Hematopoietic multipotent progenitor cell treated with erythropoietin and hydrocortisone succinate and interleukin-3 and kit ligand, for 6 days (in vitro differentiated cells): Measurements from ENCODE around the gene VAV2.
A peak's percentile ranks its signal among the peaks of the same experiment; 100 is the strongest.

Source experiments
- DNase-seq: peaks from one replicate; pipeline ENCODE4 v3.0.0-alpha.2; 2015

The VAV2 gene

DNA sequence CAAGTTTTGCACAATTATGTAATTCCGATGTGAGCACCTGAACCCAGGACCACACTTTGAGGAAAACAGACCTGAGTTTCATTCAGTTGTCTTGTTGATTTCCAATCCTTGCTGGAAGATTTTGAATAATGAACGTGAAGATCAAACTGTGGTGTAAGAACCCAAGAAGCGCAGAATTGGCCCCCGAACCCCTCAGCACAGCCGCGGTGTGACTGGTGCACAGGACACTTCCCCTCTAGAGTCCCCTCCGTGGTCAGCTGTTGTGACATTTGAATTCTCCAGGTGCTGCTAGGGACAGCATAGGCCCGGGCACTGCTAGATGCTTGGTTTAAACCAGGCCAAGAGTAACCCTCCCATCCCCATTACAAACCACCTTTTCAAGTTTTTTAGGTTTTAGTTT is 34.9 kb upstream of the VAV2 start:
- no peak for DNase-seq

DNA sequence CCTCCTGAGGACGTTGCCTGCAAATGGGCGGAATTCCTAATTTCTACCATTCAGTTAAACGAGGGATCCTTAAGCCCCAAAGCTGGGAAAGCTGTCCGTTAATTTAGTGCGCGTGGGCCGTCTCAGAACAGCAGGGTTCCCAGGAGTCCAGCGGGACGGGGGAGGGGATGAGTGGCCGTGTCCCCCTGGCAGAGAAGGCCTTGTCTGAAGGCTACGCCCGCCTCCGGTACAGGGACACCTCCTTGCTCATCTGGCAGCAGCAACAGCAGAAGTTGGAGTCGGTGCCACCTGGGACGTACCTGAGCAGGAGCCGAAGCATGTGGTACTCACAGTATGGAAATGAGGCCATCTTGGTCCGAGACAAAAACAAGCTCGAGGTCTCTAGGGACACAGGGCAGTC is 34.5 kb upstream of the VAV2 start:
- DNase-seq, result no peak

DNA sequence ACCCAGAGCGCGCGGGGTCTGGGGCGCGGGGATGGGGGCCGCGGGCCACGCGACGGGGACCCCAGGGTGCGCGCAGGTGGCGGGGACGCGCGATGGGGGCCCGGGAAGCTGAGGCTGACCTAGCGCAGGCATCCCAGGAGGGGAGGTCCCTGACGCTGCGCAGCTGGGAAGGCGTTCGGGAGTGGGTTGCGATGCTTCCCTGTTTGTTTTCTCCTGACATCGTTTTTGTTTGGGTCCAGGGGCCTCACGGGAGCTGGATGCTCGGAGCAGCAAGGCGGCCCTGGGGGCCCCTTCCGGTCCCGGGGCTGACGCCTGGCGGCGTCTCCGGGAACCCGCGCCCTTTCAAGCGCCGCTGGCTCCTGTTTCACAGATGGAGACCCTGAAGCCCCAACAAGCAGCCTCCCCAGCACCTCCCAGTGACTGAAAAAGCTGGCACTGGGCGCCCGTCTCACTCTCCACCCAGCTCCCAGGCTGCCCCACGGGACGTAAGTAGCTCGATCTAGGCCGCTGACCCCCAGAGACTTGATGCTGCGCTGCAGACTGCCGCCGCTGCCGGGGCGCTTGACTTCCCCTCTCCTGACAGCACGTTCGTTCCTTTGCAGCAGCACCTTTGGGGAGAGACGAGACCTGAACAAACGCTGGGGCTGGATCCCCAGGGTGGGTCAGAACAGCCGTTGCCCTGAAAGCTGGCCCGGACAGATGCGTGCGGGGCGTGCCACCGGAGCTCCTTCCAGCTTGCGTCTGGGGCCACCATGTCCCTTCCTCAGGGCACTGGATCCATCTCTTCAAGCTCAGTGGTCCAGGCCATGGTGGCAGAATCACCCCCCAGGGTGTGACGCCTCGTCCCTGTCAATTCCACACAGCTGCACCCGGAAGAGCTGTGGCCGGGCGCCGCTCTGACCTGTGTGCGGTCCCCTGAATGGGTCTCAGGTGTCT is 33.8 kb upstream of the VAV2 start:
- DNase-seq, result peak; percentile 55

DNA sequence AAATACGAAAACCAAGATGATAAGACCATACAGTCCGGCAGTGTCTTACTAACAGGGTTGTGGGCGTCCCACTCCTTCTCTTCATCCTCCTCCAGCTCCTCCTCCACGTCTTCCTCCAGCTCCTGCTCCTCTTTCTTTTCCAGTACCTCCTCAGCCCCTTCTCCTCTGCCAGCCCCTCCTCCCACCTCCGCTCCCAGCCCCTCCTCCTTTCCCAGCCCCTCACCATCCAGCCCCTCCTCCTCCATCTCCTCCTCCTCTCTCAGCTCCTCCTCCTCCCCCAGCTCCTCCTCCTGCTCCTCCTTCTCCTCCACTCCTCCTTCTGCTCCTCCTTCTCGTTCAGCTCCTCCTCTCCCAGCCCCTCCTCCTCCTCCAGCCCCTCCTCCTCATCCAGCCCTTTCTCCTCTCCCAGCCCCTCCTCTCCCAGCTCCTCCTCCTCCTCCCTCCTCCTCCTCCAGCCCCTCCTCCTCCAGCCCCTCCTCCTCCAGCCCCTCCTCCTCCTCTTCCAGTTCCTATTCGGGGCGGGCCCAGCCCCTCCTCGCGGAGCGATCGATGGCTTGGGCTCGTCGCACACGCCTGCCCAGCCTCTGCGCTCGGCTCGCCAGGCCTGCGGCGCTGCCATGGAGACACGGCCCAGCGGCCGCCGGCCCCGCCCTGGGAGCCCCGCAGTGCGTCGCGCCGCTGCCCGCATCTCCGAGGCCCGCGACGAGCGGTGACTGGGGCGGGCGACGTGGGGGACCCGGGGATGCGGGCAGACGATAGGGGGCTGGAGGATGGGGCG is 32.9 kb upstream of the VAV2 start, which contains the start of gene BRD3OS:
TSS of gene BRD3OS (plus strand) at position 654 of the 778 bp plus-strand sequence. CDS start 1,267 bp downstream, outside the sequence.
- peak; percentile 97 for DNase-seq

DNA sequence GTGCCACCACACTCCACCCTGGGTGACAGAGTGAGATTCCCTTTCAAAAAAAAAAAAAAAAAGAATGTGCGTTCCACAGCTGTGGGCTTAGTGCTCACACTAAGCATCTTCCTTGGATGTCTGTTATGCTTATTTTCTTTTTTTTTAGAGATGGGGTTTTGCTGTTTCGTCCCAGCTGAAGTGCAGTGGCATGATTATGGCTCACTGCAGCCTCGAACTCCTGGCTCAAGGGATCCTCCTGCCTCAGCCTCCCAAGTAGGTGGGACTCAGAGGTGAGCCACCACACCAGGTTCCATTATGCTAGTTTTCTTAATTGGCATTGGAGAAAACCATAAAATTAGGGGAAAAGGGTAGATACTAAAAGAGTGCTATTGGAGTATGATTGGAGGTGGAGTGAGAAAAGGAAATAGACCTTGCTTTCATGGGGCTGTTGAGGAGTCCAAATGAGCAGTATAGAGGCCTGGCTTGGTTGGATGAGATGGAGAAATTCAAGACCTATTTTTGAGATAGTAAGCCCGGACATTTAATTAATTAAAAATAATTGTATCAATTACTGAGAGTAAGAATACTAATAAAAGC is 32.2 kb upstream of the VAV2 start:
- no peak for DNase-seq

DNA sequence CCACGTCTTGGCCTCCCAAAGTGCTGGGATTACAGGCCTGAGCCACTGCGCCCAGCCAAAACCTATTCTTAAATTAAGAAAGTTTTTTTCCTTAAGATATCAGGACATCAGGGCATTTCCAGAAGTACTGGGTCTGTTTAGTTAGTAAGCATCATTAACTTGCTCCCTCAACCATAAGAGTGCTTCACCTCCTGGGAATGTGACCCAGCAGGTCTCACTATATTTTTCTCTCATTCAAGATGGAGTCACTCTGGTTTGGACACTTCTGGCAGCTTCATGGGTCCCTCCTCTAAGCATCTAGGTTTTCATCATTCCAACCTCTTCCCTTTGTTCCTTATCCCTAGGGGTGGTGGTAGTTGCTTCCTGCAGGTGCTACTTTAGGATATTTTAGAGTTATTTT is 22.8 kb upstream of the VAV2 start:
- DNase-seq, result no peak

DNA sequence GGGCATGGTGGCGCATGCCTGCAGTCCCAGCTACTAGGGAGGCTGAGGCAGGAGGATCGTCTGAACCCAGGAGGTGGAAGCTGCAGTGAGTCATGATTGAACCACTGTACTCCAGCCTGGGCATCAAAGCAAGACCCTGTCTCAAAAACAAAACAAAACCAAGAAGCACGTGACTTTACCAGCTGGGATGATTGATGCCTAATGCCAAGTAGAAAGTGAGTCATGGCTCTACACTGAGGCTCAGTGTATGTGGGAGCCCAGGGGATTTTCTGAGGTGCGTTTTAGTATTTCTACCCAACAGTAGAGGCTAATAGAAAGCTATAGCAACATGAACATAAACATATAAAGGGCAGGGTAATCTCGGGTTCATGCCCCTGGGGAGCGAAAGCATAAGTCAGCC is 19.3 kb upstream of the VAV2 start:
- DNase-seq, result no peak

DNA sequence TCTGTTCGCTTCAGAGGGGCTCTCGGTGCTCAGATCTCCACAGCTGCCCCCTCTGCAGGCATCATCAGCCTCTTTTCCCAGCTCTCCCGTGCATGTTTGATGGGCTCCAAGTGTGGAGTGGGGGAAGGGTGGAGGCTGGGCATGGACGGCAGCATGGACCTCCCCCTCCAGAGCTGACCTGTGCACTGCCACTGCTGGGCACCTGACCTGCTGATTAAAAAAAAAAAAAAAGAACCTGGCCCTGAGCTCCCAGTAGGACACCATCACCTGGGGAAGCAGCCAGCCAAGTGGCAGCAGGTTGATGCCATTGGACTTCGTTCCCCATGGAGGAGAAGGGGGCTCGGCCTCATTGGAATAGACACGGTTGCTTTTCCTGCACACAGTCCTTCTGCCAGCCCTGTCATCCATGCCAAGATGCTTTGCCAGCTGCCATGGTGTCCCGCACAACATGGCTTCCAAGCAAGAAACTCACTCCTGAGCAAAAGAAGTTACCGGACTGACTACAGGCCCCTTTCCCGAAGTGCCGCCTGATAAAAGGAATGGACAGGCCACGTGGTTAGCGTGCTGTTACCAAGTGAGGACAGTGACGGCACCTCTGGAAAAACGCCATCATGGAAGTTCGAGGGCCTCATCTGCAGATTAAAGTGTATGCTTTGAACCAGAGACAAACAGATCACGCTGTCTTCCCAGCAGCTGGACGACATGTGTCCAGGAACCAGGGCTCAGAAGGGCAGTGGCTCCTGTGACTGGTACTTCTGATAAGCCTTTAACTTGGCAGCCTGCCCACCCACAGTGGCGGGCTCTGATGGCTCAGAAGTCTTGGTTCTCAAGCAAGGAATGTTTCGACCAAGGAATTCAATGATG is 18.4 kb upstream of the VAV2 start:
- DNase-seq, result peak; percentile 92

DNA sequence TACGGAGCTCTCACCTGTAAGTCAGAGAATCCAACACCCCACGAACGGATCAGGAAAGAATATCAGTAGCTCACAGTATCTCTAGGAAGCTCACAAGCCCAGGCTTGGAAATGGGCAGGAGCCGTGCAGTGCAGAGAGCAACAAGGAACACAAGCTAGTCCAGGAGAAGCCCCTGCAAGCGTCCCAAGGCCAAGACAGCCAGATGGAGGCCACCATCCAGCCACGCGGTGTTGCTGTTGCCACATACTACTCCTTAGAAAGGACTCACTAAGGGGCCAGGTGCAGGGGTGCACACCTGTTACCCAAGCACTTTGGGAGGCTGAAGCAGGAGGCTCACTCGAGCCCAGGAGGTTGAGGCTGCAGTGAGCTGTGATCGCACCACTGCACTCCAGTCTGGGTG is 15.4 kb upstream of the VAV2 start:
- DNase-seq, result no peak

DNA sequence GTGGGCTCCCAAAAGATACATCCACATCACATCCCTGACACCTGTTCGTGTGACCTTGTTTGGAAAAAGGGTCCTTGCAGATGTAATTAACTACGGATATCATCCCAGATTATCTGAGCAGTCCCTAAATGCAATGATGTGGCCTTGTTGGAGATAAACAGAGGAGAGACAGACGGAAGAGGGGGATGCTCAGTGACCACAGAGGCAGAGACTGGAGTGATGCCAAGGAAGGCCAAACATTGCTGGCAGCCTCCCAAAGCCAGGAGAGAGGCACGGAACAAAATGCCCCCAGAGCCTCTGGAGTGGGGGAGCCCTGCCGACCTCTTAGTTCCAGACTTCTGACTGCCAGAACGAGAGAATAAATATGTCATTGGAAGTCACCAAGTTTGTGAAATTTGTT is 15.0 kb upstream of the VAV2 start:
- peak; percentile 77 for DNase-seq

DNA sequence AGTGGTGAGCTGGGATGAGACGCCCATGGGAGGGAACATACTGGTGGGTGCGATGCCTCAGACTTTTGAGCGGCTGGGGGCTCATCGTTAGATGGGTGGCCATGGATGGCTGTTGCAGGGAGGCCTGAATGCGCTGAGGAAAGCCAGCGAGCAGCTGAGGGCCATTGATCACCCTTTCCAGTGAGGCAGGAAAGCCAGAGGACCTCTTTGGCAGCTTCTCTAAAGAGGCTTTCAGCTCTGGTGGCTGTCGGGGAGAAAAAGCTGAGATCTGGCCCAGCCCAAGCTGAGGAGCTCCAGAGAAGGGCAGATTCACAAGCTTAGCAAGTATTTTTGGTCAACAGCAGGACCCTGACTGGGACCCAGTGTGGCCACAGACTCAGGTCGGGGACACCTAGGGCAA is 13.3 kb upstream of the VAV2 start:
- no peak for DNase-seq

DNA sequence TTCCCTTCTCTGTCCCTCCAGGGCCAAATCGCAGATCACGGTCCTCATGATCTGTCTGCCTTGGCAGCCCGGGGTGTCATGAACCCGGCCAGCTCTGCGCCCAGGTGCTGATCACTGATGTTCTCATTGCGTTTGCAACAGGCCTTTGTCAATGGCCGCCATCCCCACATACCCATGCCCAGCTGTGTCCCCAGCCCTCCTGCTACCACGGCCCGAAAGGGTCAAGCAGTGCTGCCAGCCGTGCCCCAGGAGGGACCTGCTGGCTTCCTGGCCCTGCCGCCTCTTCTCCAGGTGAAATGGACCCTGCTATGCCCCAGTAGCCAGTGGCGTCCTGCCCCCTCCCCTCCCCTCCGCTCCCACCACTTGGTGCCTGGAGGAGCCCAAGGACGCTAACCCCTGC is 12.8 kb upstream of the VAV2 start:
- DNase-seq, result no peak

DNA sequence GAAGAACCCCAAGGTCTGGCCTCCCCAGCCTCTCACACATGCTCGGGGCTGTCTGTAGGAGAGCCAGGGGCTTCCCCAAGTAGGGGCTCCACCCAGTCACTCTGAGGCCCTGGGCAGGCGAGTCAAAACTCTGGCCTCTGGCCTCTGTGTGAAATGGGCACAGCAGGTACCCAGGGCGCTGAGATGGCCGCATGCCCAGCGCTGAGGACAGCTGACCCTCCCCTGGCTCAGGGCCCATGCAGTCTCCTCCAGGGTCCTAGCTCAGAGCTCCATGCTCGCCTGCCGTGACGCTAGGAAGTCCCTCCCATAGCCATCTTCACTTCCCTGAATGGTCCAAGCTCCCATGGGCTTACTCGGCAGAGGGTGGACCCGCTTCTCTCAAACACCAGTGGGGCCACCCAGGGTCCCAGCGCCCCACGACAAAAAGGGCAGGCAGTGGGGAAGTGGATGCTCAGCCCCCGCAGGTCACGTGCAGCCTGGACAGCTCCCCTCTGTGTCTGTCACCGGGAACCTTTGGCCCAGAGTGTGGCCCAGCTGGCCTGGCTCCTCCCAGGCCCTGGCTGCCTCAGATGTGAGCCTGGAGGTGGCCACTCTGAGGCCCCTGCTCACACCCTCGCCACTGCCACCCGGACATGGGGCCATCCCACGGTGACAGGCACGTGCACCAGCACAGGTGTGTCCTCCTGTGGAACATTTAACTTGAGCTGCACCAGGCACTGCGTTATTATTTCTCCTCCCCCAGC is 12.2 kb upstream of the VAV2 start:
- no peak for DNase-seq

DNA sequence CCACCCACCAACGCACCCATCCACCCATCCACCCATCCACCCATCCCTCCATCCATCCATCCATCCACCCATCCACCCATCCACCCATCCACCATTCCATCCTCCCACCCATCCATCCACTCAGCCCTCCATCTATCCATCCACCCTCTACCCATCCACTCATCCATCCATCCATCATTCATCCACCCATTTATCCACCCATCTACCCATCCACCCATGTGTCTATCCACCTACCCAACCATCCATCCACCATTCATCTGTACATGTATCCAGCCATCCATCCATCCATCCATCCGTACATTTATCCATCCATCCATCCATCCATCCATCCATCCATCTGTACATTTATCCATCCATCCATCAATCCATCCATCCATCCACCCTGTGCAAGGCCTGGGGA is 11.1 kb upstream of the VAV2 start:
- no peak for DNase-seq

DNA sequence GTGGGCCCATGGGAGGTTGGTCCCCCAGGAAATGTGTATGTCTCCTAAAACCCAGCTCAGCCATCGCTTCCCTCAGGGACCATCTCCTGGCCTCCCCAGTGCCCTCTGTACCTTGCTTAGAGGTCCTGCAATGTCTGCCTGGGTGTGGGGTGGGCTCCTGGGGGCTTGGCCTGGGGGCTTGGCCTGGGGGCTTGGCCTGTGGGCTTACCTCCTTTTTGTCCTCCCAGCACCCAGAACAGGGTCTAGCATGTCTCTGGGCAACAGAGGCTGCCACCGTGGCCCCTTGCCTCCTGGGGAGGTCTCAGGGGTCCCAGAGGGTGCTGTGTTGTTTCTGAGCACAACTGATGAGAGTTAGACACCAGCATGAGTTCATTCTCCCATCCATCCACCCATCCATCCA is 10.7 kb upstream of the VAV2 start:
- no peak for DNase-seq

DNA sequence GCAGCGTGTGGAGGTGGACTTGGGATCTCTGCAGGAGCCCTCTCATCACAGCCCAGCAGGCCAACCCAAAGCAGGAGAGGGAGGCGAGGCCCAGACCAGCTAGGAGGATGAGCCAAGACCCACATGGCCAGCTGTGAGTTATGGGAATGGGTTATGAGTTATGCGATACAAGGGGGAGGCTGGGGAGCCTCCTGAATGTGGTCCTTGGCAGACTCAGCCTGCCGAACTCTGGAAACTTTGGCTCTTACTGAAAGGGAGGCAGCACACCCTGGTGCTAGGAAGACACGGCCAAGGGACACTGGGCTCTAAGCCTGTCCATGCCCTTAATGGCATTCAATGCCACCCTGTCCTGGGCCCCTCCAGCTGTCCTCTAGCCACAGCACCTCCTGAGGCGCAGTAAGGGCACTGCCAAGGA is 7.7 kb upstream of the VAV2 start:
- DNase-seq, result no peak

DNA sequence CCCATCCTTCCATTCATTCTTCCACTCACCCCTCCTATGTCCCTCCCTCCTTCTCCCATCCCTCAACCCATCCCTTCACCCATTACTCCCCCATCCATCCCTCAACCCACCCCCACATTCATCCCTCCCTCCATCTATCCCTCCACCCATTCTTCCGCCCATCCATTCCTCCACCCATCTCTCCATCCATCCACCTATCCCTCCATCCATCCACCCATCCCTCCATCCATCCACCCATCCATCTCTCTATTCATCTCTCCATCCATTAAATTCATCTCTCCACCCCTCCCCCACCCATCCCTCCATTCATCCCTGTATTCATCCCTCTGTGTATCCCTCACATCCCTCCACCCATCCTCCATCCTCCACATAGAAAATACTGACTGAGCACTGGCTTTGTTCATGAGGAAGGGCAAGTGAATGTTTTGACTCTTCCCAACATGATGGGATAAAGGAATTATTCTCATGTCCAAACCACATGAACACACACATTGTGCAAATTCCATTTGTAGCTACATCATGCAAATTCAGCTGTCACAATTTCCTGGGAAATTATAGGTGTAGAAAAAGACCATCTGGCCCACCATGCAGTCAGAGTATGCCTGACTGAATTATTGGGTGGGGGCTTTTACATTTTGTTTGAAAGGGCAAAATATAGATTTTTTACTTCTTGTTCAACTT is 6.9 kb upstream of the VAV2 start:
- no peak for DNase-seq

DNA sequence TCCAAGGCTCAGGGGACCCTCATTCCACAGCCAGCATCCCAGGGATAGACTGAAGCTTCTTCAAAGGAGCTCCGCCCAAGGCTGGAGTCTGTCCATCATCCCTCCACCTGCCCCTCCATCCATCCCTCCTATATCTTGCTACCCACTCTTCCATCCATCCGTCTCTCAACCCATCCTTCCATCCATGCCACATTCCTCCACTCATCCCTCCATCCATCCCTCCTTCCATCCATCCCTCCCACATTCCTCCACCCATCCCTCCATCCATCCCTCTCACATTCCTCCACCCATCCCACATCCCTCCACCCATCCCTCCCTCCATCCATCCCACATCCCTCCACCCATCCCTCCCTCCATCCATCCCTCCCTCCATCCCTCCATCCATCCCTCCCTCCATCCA is 5.5 kb upstream of the VAV2 start:
- no peak for DNase-seq

DNA sequence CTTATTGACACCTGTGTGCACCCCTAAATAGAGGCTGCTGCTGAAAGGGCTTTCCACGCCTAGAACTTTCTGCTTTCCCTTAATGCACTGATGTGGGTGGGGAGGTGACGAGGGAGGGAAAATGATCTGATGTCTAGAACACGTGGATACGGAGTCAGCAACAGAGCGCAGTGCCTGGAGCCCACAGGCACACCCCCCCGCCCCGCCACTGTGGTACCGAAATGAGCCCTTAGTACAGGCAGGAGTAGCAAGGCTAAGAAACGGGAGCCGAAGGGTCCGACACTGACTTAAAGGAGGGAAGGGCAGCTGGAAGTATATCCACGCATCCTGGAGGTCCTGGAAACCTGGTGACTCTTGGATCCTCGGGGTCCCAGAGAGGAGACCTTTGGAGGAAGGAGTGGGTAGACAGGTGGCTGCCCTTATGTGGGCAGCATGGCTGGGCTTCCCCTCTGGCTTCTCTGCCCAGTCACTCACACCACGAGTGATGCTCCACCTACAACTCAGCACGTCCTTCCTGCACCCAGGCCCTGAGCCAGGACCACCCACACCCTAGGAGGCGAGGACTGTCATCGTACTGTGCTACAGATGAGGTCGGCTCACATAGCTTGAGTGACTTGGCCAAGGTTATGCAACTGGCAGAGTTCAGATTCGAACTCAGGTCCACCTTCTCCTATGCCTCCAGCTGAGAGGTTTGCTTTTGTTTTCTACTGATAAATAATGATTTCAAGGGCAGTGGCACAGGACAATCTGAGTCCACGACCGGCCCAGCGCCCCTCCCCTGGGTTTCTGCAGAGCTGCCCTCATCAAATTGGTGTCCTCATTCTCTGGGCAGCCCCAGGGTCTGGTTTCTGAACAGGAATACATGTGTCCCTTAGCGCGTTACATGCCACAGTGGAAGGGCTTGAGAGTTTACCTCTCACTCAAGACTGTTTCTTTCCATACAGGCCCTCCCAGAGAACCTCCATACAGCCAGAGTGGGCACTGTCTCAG is 4.7 kb upstream of the VAV2 start:
- DNase-seq, result no peak
